C4-2B (cell line): ENCODE results near the gene SLC25A34.

Source experiments
- ZFX ChIP-seq: fragments of 450-650 bp; IDR thresholded peaks from 2 replicates; pipeline ENCODE4 v1.6.1; 2017
- TF ChIP-seq, protein P1 (sequence below): fragments of 450-650 bp; conservative IDR thresholded peaks from 2 replicates; pipeline ENCODE4 v1.5.1; 2017; ENCODE audit warnings: mild to moderate bottlenecking

DNA sequence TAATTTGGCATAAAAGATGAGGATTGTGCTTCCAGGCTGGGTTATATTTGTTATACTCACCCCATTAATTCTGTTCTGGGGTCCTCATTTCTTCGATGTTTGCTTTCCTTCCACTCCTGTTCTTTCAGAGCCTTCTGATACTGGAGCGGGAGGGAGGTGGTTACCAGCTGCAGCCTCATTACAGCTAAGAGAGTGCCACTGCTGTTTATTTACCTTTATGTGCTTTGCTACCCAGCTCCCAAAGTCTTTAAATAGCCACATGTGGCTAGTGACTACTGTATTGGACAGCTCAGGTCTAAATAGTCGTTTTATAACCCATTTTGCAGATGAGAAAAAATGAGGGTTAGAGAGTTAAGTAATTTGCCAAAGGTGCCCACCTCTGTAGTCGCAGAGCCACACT is 26.8 kb upstream of the SLC25A34 start:
- TF ChIP-seq, protein P1, sequence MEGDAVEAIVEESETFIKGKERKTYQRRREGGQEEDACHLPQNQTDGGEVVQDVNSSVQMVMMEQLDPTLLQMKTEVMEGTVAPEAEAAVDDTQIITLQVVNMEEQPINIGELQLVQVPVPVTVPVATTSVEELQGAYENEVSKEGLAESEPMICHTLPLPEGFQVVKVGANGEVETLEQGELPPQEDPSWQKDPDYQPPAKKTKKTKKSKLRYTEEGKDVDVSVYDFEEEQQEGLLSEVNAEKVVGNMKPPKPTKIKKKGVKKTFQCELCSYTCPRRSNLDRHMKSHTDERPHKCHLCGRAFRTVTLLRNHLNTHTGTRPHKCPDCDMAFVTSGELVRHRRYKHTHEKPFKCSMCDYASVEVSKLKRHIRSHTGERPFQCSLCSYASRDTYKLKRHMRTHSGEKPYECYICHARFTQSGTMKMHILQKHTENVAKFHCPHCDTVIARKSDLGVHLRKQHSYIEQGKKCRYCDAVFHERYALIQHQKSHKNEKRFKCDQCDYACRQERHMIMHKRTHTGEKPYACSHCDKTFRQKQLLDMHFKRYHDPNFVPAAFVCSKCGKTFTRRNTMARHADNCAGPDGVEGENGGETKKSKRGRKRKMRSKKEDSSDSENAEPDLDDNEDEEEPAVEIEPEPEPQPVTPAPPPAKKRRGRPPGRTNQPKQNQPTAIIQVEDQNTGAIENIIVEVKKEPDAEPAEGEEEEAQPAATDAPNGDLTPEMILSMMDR: no peak
- no peak for TF ChIP-seq ZFX
